Measurements from ENCODE around the gene NXPE1.
"Not testable (repeated sequence)": the region's sequence is repeated elsewhere in the genome, so short reads cannot be mapped to it uniquely, and the experiment has no call there.

The NXPE1 gene

GRCh38 chr11:114605370-114605769 is 45.7 kb upstream of the NXPE1 start:
- no peak for DNase-seq (ENCODE audit: extremely low read depth, insufficient read length)
- TF ChIP-seq CTCF (IDR thresholded peaks at IDR 0.05; ENCODE audit: insufficient read depth, low read length, poor library complexity, severe bottlenecking), result no peak
- H3K36me3 ChIP-seq (ENCODE audit: control insufficient read depth, insufficient read depth, low read length), result no peaks in the 10 kb centered on the region

GRCh38 chr11:114604886-114605285 is 45.2 kb upstream of the NXPE1 start:
- Histone ChIP-seq H3K4me3 (replicated peaks; ENCODE audit: low read depth, low read length) (no peak overlapping the region), H3K36me3 (ENCODE audit: control insufficient read depth, insufficient read depth, low read length) (no peaks in the 10 kb centered on the region), H3K27me3 (replicated peaks; ENCODE audit: control insufficient read depth, insufficient read depth, low read length) (no peaks in the 10 kb centered on the region)
- DNase-seq (ENCODE audit: extremely low read depth, insufficient read length), result no peak
- no peak for TF ChIP-seq CTCF (IDR thresholded peaks at IDR 0.05; ENCODE audit: insufficient read depth, low read length, poor library complexity, severe bottlenecking)

More at GRCh38 chr11:114605370-114605769, 45.7 kb upstream of the NXPE1 start:
- H3K27me3 ChIP-seq (replicated peaks; ENCODE audit: control insufficient read depth, insufficient read depth, low read length), result no peaks in the 10 kb centered on the region
- H3K4me3 ChIP-seq (replicated peaks; ENCODE audit: low read depth, low read length), result no peak overlapping the region

- Histone ChIP-seq H3K36me3 (ENCODE audit: control insufficient read depth, insufficient read depth, low read length) (no peaks in the 10 kb centered on the region), H3K4me3 (replicated peaks; ENCODE audit: low read depth, low read length) (no peak overlapping the region), H3K27me3 (replicated peaks; ENCODE audit: control insufficient read depth, insufficient read depth, low read length) (no peaks in the 10 kb centered on the region)
- no peak for TF ChIP-seq CTCF (IDR thresholded peaks at IDR 0.05; ENCODE audit: insufficient read depth, low read length, poor library complexity, severe bottlenecking)
- DNase-seq (ENCODE audit: extremely low read depth, insufficient read length), result no peak
Observed at GRCh38 chr11:114604179-114604813, 44.6 kb upstream of the NXPE1 start.

GRCh38 chr11:114603151-114603550 is 43.5 kb upstream of the NXPE1 start:
- not testable (repeated sequence) for H3K4me3 ChIP-seq (replicated peaks; ENCODE audit: low read depth, low read length); H3K36me3 ChIP-seq (ENCODE audit: control insufficient read depth, insufficient read depth, low read length); DNase-seq (ENCODE audit: extremely low read depth, insufficient read length); H3K27me3 ChIP-seq (replicated peaks; ENCODE audit: control insufficient read depth, insufficient read depth, low read length)

GRCh38 chr11:114598461-114598860 is 38.8 kb upstream of the NXPE1 start:
- TF ChIP-seq CTCF (IDR thresholded peaks at IDR 0.05; ENCODE audit: insufficient read depth, low read length, poor library complexity, severe bottlenecking), result no peak
- Histone ChIP-seq H3K4me3 (replicated peaks; ENCODE audit: low read depth, low read length) (no peak overlapping the region), H3K36me3 (ENCODE audit: control insufficient read depth, insufficient read depth, low read length) (no peaks in the 10 kb centered on the region), H3K27me3 (replicated peaks; ENCODE audit: control insufficient read depth, insufficient read depth, low read length) (peaks cover 2% of the 10 kb centered on the region)
- no peak for DNase-seq (ENCODE audit: extremely low read depth, insufficient read length)

GRCh38 chr11:114596175-114596919 is 36.7 kb upstream of the NXPE1 start:
- H3K27me3 ChIP-seq (replicated peaks; ENCODE audit: control insufficient read depth, insufficient read depth, low read length), result peaks cover 2% of the 10 kb centered on the region
- TF ChIP-seq CTCF (IDR thresholded peaks at IDR 0.05; ENCODE audit: insufficient read depth, low read length, poor library complexity, severe bottlenecking), result no peak
- H3K4me3 ChIP-seq (replicated peaks; ENCODE audit: low read depth, low read length), result no peak overlapping the region
- no peak for DNase-seq (ENCODE audit: extremely low read depth, insufficient read length)
- H3K36me3 ChIP-seq (ENCODE audit: control insufficient read depth, insufficient read depth, low read length), result no peaks in the 10 kb centered on the region

All from GM06990 (cell line).